HEK293 (cell line): ENCODE data around the gene ARAP1.

ENCODE experiments used
- CTCF ChIA-PET: fragments of 350-600 bp; formaldehyde crosslinking; extraction: SDS; loops from one replicate; lab custom pipeline; 2021; ENCODE audit warnings: antibody characterized with exemption; lab: Yijun Ruan, JAX
- POLR2A ChIA-PET: fragments of 300-600 bp; formaldehyde crosslinking; extraction: SDS; loops from one replicate; lab custom pipeline; 2020; ENCODE audit warnings: antibody characterized with exemption, inconsistent platforms; lab: Yijun Ruan, JAX
- H3K27ac ChIP-seq: fragments of 200-500 bp; sonication (Bioruptor generic); 2 replicates; pipeline ENCODE4 v1.5.1; 2014; ENCODE audit warnings: low read depth, low read length, control low read depth, inconsistent platforms; ENCODE audit errors: extremely low read depth
- H3K36me3 ChIP-seq, 2 experiments: fragments of 200-500 bp in 1 of 2; sonication (Bioruptor generic) in 1 of 2; 1 replicate in 1 of 2; 2 replicates in 1 of 2; pipeline ENCODE4 v1.5.1; 2014 to 2017; ENCODE audit warnings: inconsistent platforms in 2 of 2, low read length in 2 of 2; ENCODE audit not compliant: control insufficient read depth in 2 of 2, insufficient read depth in 1 of 2
- H3K4me1 ChIP-seq: fragments of 200-500 bp; sonication (Bioruptor generic); 2 replicates; pipeline ENCODE4 v1.5.1; 2014; ENCODE audit warnings: mild to moderate bottlenecking, low read length, inconsistent platforms; ENCODE audit not compliant: control insufficient read depth, insufficient read depth
- H3K4me3 ChIP-seq: 2 replicates; pipeline ENCODE4 v1.5.1; 2011; ENCODE audit warnings: low read depth, mild to moderate bottlenecking, control low read depth, low read length, moderate library complexity
- H3K9me3 ChIP-seq: fragments of 200-500 bp; sonication (Bioruptor generic); 2 replicates; pipeline ENCODE4 v1.5.1; 2014; ENCODE audit warnings: low read depth, low read length, inconsistent platforms; ENCODE audit not compliant: control insufficient read depth, insufficient read depth
- HOXC10 ChIP-seq: sonication (generic); formaldehyde crosslinking; IDR thresholded peaks from 2 replicates; pipeline ENCODE4 v1.8.1; 2023; ENCODE audit warnings: mild to moderate bottlenecking, missing genetic modification reagents
- INSM2 ChIP-seq: fragments of 450-650 bp; formaldehyde crosslinking; IDR thresholded peaks from 2 replicates; pipeline ENCODE4 v1.5.1; 2016; ENCODE audit warnings: missing biosample characterization, missing genetic modification characterization
- KLF8 ChIP-seq: fragments of 450-650 bp; formaldehyde crosslinking; IDR thresholded peaks from 2 replicates; pipeline ENCODE4 v1.5.1; 2016; ENCODE audit warnings: missing biosample characterization, missing genetic modification characterization
- MEIS1 ChIP-seq: sonication (generic); formaldehyde crosslinking; IDR thresholded peaks from 2 replicates; pipeline ENCODE4 v1.8.1; 2022; ENCODE audit warnings: missing genetic modification reagents, mild to moderate bottlenecking, borderline replicate concordance
- PBX3 ChIP-seq: sonication (generic); formaldehyde crosslinking; IDR thresholded peaks from 2 replicates; pipeline ENCODE4 v1.8.1; 2022; ENCODE audit warnings: mild to moderate bottlenecking, moderate library complexity, missing genetic modification reagents
- YY2 ChIP-seq: fragments of 450-650 bp; formaldehyde crosslinking; IDR thresholded peaks from 2 replicates; pipeline ENCODE4 v1.5.1; 2016; ENCODE audit warnings: missing biosample characterization, missing genetic modification characterization
- ZBTB8A ChIP-seq: fragments of 450-650 bp; formaldehyde crosslinking; IDR thresholded peaks from 2 replicates; pipeline ENCODE4 v1.5.1; 2016; ENCODE audit warnings: missing biosample characterization, missing genetic modification characterization
- ZNF112 ChIP-seq: fragments of 450-650 bp; formaldehyde crosslinking; IDR thresholded peaks from 2 replicates; pipeline ENCODE4 v1.5.0; 2017; ENCODE audit warnings: missing biosample characterization, missing genetic modification characterization
- ZNF184 ChIP-seq: fragments of 450-650 bp; IDR thresholded peaks from 2 replicates; pipeline ENCODE4 v1.5.1; 2018; ENCODE audit warnings: missing biosample characterization, mild to moderate bottlenecking, missing genetic modification characterization
- ZNF223 ChIP-seq: fragments of 450-650 bp; formaldehyde crosslinking; IDR thresholded peaks from 2 replicates; pipeline ENCODE4 v1.5.1; 2016; ENCODE audit warnings: missing biosample characterization, missing genetic modification characterization
- ZNF23 ChIP-seq: fragments of 450-650 bp; formaldehyde crosslinking; IDR thresholded peaks from 2 replicates; pipeline ENCODE4 v1.5.1; 2016; ENCODE audit warnings: missing biosample characterization, missing genetic modification characterization, borderline replicate concordance
- ZNF239 ChIP-seq: fragments of 450-650 bp; formaldehyde crosslinking; IDR thresholded peaks from 2 replicates; pipeline ENCODE4 v1.5.1; 2016; ENCODE audit warnings: missing biosample characterization, missing genetic modification characterization
- ZNF350 ChIP-seq: fragments of 450-650 bp; formaldehyde crosslinking; IDR thresholded peaks from 2 replicates; pipeline ENCODE4 v1.5.0; 2017; ENCODE audit warnings: missing biosample characterization, mild to moderate bottlenecking, missing genetic modification characterization
- ZNF423 ChIP-seq: fragments of 450-650 bp; formaldehyde crosslinking; IDR thresholded peaks from 2 replicates; pipeline ENCODE4 v1.5.1; 2016; ENCODE audit warnings: missing biosample characterization, missing genetic modification characterization
- ZNF473 ChIP-seq: fragments of 450-650 bp; formaldehyde crosslinking; IDR thresholded peaks from 2 replicates; pipeline ENCODE4 v1.5.1; 2017; ENCODE audit warnings: missing biosample characterization, missing genetic modification characterization
- ZNF521 ChIP-seq: fragments of 450-650 bp; formaldehyde crosslinking; IDR thresholded peaks from 2 replicates; pipeline ENCODE4 v1.5.1; 2017; ENCODE audit warnings: missing biosample characterization, mild to moderate bottlenecking, missing genetic modification characterization
- ZNF544 ChIP-seq: fragments of 450-650 bp; formaldehyde crosslinking; IDR thresholded peaks from 2 replicates; pipeline ENCODE4 v1.5.0; 2017; ENCODE audit warnings: missing biosample characterization, missing genetic modification characterization
- ZNF596 ChIP-seq: fragments of 450-650 bp; IDR thresholded peaks from 2 replicates; pipeline ENCODE4 v1.5.0; 2018; ENCODE audit warnings: missing biosample characterization, mild to moderate bottlenecking, missing genetic modification characterization, moderate library complexity
- ZNF626 ChIP-seq: fragments of 450-650 bp; sonication (Bioruptor Pico); formaldehyde crosslinking; IDR thresholded peaks from 2 replicates; pipeline ENCODE4 v1.5.1; 2018; ENCODE audit warnings: missing biosample characterization, missing genetic modification characterization, inconsistent platforms
- ZNF670 ChIP-seq: fragments of 450-650 bp; formaldehyde crosslinking; IDR thresholded peaks from 2 replicates; pipeline ENCODE4 v1.5.1; 2016; ENCODE audit warnings: missing biosample characterization, missing genetic modification characterization, low read depth
- ZNF843 ChIP-seq: fragments of 450-650 bp; formaldehyde crosslinking; IDR thresholded peaks from 2 replicates; pipeline ENCODE4 v1.5.1; 2016; ENCODE audit warnings: missing biosample characterization, missing genetic modification characterization
- TF ChIP-seq, protein P1 (sequence below): fragments of 450-650 bp; formaldehyde crosslinking; optimal IDR thresholded peaks from 2 replicates; pipeline ENCODE3; 2016; ENCODE audit warnings: missing biosample characterization, mild to moderate bottlenecking, missing genetic modification characterization
- TF ChIP-seq, protein P2 (sequence below): fragments of 450-650 bp; formaldehyde crosslinking; conservative IDR thresholded peaks from 2 replicates; pipeline ENCODE4 v1.5.1; 2016; ENCODE audit warnings: low read depth, missing biosample characterization, missing genetic modification characterization

ARAP1 gene

GRCh38 chr11:72793076-72793424 lies 40.8 kb upstream of the ARAP1 start:
- Histone ChIP-seq H3K36me3 (no peaks in the 10 kb centered on the region), H3K9me3 (no peaks in the 10 kb centered on the region), H3K4me3 (no peak overlapping the region), H3K27ac (no peak overlapping the region), H3K4me1 (no peaks in the 10 kb centered on the region)
- CTCF ChIA-PET = interaction anchor here (0.5 to 4.0 kb wide), 12 partner anchors 21 to 847 kb away, joined by 3 to 57 read pairs (median 5); no protein-coding TSS in a partner anchor
- TF ChIP-seq, protein P1, sequence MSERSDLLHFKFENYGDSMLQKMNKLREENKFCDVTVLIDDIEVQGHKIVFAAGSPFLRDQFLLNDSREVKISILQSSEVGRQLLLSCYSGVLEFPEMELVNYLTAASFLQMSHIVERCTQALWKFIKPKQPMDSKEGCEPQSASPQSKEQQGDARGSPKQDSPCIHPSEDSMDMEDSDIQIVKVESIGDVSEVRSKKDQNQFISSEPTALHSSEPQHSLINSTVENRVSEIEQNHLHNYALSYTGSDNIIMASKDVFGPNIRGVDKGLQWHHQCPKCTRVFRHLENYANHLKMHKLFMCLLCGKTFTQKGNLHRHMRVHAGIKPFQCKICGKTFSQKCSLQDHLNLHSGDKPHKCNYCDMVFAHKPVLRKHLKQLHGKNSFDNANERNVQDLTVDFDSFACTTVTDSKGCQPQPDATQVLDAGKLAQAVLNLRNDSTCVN (tag by site-specific recombination) = no peak
- TF ChIP-seq ZNF843 (tag by site-specific recombination) (no peak), ZNF544 (tag by site-specific recombination) (no peak), ZNF112 (tag by site-specific recombination) (no peak), MEIS1 (no peak), ZNF596 (tag by site-specific recombination) (no peak), HOXC10 (CRISPR knock-in tag) (no peak)
- POLR2A ChIA-PET = interaction anchor here (0.5 to 2.8 kb wide), 2 partner anchors 68 to 697 kb away, joined by 3 to 12 read pairs; no protein-coding TSS in a partner anchor

DNA sequence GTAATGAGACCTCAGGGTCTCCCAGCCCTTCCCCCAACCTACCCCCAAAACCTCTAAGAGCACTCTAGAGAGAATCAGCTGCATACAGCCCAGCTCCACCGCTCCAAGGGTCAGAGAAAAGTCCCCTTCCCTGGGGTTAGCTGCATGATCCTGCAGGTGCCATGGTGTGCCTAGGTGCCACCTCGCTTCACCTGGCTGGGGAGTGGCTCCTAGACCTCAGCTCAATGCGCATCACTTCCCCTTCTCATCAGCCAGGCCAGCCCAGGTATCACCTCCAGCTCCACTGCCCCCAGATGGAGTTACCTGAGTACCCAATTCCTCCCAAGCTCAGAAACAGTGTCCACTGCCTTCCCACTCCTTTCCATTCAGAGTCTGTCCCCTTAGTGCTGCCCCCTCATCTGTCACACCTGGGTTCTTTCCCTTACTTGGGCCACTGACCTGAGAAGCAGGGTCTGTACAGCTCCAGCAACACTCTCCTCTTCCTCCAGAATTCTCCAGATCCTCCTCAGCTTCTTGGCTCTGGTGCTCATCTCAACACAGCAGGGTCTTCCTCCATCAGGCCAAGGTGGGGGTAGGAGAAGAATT lies 40.3 kb upstream of the ARAP1 start:
- Histone ChIP-seq H3K9me3 (no peaks in the 10 kb centered on the region), H3K4me1 (no peaks in the 10 kb centered on the region), H3K27ac (no peak overlapping the region), H3K36me3 (no peaks in the 10 kb centered on the region), H3K4me3 (no peak overlapping the region)
- CTCF ChIA-PET = interaction anchor here (0.5 to 4.0 kb wide), 13 partner anchors 21 to 848 kb away, joined by 3 to 57 read pairs (median 4); no protein-coding TSS in a partner anchor
- POLR2A ChIA-PET = interaction anchor here (0.6 to 2.8 kb wide), 3 partner anchors 14 to 67 kb away, joined by 4 to 12 read pairs (median 6); no protein-coding TSS in a partner anchor
- no peak for TF ChIP-seq ZNF223
- no peak for TF ChIP-seq ZNF473 (tag by site-specific recombination)
- TF ChIP-seq KLF8 (tag by site-specific recombination) = no peak
- TF ChIP-seq ZNF670 (tag by site-specific recombination) = no peak
- TF ChIP-seq ZNF239 (tag by site-specific recombination) = no peak
- no peak for TF ChIP-seq ZNF521 (tag by site-specific recombination)
- TF ChIP-seq ZNF184 (tag by site-specific recombination) = no peak
- no peak for TF ChIP-seq ZNF23 (tag by site-specific recombination)
- TF ChIP-seq ZNF626 = no peak
- TF ChIP-seq INSM2 = no peak
- no peak for TF ChIP-seq ZBTB8A (tag by site-specific recombination)
- TF ChIP-seq ZNF423 (tag by site-specific recombination) = no peak
- no peak for TF ChIP-seq PBX3 (CRISPR knock-in tag)
- no peak for TF ChIP-seq ZNF350 (tag by site-specific recombination)
- TF ChIP-seq, protein P2, sequence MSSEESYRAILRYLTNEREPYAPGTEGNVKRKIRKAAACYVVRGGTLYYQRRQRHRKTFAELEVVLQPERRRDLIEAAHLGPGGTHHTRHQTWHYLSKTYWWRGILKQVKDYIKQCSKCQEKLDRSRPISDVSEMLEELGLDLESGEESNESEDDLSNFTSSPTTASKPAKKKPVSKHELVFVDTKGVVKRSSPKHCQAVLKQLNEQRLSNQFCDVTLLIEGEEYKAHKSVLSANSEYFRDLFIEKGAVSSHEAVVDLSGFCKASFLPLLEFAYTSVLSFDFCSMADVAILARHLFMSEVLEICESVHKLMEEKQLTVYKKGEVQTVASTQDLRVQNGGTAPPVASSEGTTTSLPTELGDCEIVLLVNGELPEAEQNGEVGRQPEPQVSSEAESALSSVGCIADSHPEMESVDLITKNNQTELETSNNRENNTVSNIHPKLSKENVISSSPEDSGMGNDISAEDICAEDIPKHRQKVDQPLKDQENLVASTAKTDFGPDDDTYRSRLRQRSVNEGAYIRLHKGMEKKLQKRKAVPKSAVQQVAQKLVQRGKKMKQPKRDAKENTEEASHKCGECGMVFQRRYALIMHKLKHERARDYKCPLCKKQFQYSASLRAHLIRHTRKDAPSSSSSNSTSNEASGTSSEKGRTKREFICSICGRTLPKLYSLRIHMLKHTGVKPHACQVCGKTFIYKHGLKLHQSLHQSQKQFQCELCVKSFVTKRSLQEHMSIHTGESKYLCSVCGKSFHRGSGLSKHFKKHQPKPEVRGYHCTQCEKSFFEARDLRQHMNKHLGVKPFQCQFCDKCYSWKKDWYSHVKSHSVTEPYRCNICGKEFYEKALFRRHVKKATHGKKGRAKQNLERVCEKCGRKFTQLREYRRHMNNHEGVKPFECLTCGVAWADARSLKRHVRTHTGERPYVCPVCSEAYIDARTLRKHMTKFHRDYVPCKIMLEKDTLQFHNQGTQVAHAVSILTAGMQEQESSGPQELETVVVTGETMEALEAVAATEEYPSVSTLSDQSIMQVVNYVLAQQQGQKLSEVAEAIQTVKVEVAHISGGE (tag by site-specific recombination) = no peak
- TF ChIP-seq YY2 (tag by site-specific recombination) = no peak
- TF ChIP-seq ZNF843 (tag by site-specific recombination) = no peak
